ENCODE results near the gene KLHL29.

- TF ChIP-seq CTCF (IDR thresholded peaks at IDR 0.05; ENCODE audit: low read depth, low read length, poor library complexity, severe bottlenecking) (no peak), EZH2phosphoT487 (IDR thresholded peaks at IDR 0.05; ENCODE audit: borderline replicate concordance, low read length) (no peak)
These were observed 204.3 kb downstream of the KLHL29 start for GRCh38 chr2:23589220-23589647.
